K562 (cell line): ENCODE data around the gene SHMT1. TPM values are rescaled to one million over a fixed set of nuclear protein-coding genes. Genes with fewer than 3 reads are reported as not detected.
A peak's percentile ranks its signal among the peaks of the same experiment; 100 is the strongest.

ENCODE experiments used
- E2F3 ChIP-seq: fragments of 250-450 bp; sonication (Bioruptor Pico); IDR thresholded peaks from 2 replicates; pipeline ENCODE4 v1.4.0; 2020; ENCODE audit warnings: mild to moderate bottlenecking
- ETV6 ChIP-seq, 3 experiments: fragments of 150-350 bp in 1 of 3; sonication (generic) in 1 of 3; formaldehyde crosslinking in 1 of 3; IDR thresholded peaks; 2 replicates each; pipeline versions ENCODE4 v1.6.1 to v1.8.0; 2014 to 2022; ENCODE audit warnings: borderline replicate concordance in 2 of 3, low read depth in 2 of 3, antibody characterized with exemption in 1 of 3, low read length in 1 of 3, mild to moderate bottlenecking in 1 of 3, missing genetic modification reagents in 1 of 3
- FOXK2 ChIP-seq, 2 experiments: fragments of 450-650 bp; IDR thresholded peaks in 1 of 2; conservative IDR thresholded peaks in 1 of 2; 2 replicates each; pipeline ENCODE4 v1.6.1; 2016; ENCODE audit warnings: low read depth in 2 of 2, mild to moderate bottlenecking in 1 of 2
- POLR2G ChIP-seq: fragments of 200-400 bp; formaldehyde crosslinking; IDR thresholded peaks from 2 replicates; pipeline ENCODE4 v1.6.1; 2017; ENCODE audit warnings: low read depth, mild to moderate bottlenecking, antibody characterized with exemption, low read length, moderate library complexity
- ZBTB40 ChIP-seq, 2 experiments: fragments of 450-650 bp in 1 of 2; sonication (generic) in 1 of 2; formaldehyde crosslinking in 1 of 2; IDR thresholded peaks; 2 replicates each; pipeline versions ENCODE4 v1.7.1 to v1.9.0; 2016 to 2022; ENCODE audit warnings: inconsistent platforms in 1 of 2, mild to moderate bottlenecking in 1 of 2, missing genetic modification reagents in 1 of 2
- ZNF3 ChIP-seq: fragments of 250-450 bp; sonication (Bioruptor Pico); IDR thresholded peaks from 2 replicates; pipeline ENCODE4 v1.5.0; 2021; ENCODE audit warnings: mild to moderate bottlenecking, moderate library complexity
- polyA plus RNA-seq, 8 experiments: library from polyadenylated mRNA; depleted of rRNA in 4 of 8; stranded (reverse) in 5 of 8; unstranded in 3 of 8; fragments of >200 nt; fragmentation: Nextera tagmentation in 2 of 8; fragmentation: Illumina TruSeq in 1 of 8; extraction: Ambion mirVana in 2 of 8; extraction: Trizol in 1 of 8; gene quantifications; 2 replicates each; pipeline versions ENCODE4 v1.2.1 to v1.2.3, GENCODE V29; 2011 to 2014; ENCODE audit warnings: inconsistent platforms in 1 of 8, missing spikeins in 1 of 8
- total RNA-seq, 7 experiments: library from RNA; depleted of rRNA in 6 of 7; stranded (reverse); fragments of >200 nt in 6 of 7; fragmentation: Illumina TruSeq in 2 of 7; extraction: Trizol in 2 of 7; gene quantifications; 2 replicates each; pipeline versions ENCODE4 v1.2.1 to v1.2.3, GENCODE V29; 2011 to 2021; ENCODE audit warnings: low replicate concordance in 1 of 7
- TF ChIP-seq, protein P1 (sequence below): fragments of 250-450 bp; sonication (Bioruptor Pico); IDR thresholded peaks from 2 replicates; pipeline ENCODE4 v1.8.0; 2022; ENCODE audit warnings: inconsistent platforms, mild to moderate bottlenecking, moderate library complexity, borderline replicate concordance
- TF ChIP-seq, protein P2 (sequence below): fragments of 450-650 bp; IDR thresholded peaks from 2 replicates; pipeline ENCODE4 v1.6.1; 2014; ENCODE audit warnings: low read depth, mild to moderate bottlenecking, moderate library complexity, borderline replicate concordance

The SHMT1 gene
- total and polyA plus RNA-seq, 9 of the 15 experiments (the other 6 are each of a cell fraction or from before 2014, with no cell fraction given): 3.3 to 31.2 (median 23.3) TPM

DNA sequence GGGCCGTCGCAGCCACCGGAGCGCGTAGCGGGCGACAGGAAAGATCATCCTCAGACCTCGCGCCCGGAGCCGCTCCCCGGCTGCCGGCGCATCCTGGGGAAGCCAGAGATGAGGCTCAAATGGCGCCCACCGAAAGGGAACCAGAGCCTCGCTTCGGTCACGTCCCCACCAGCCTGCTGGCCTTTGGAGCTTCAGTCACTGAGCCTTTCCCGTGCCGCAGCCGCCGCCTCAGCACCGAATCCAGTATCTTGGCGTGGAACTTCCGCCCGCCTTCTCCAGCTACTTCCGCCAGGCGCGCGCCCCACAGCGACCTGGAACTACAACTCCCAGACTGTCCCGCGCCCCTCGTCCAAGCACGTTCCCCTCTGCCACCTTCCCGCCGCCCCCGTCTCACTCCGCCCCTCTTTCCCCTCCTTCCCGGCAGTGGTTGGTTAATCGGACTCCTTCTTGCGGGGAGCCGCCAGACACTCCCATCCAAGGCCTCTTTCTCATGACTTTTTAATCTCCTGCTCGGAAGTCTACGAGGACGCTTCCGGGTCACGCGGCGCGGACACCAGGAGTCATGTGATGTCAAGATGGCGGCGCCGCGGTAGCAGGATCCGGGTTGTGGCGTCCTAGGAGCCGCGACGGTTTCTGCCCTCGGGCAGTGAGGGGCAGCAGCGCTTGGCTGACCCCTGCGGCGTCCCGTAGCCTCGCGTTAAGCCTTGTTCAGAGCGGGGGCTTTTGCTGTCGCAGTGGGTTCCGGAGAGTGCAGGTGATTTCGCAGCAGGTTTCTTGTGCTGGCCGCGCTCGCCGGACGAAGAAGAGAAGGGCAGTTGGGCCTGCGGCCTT is 48.4 kb downstream of the SHMT1 start, which contains the start of the genes SMCR8 and TOP3A (continued):
- TF ChIP-seq ZBTB40 (IDR thresholded peaks at IDR 0.05): peak; percentile 94
- no peak for TF ChIP-seq ZBTB40 (CRISPR knock-in tag; IDR thresholded peaks at IDR 0.05)
- TF ChIP-seq, protein P1, sequence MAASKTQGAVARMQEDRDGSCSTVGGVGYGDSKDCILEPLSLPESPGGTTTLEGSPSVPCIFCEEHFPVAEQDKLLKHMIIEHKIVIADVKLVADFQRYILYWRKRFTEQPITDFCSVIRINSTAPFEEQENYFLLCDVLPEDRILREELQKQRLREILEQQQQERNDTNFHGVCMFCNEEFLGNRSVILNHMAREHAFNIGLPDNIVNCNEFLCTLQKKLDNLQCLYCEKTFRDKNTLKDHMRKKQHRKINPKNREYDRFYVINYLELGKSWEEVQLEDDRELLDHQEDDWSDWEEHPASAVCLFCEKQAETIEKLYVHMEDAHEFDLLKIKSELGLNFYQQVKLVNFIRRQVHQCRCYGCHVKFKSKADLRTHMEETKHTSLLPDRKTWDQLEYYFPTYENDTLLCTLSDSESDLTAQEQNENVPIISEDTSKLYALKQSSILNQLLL: no peak
- no peak for TF ChIP-seq E2F3 (CRISPR knock-in tag)
- TF ChIP-seq POLR2G: peak; percentile 85
- no peak for TF ChIP-seq ETV6 (IDR thresholded peaks at IDR 0.05; ENCODE audit: borderline replicate concordance in 1 of 2, low read depth in 2 of 2, low read length in 1 of 2)
- no peak for TF ChIP-seq ETV6 (CRISPR knock-in tag; IDR thresholded peaks at IDR 0.05; ENCODE audit: borderline replicate concordance)
- TF ChIP-seq FOXK2 (conservative IDR thresholded peaks at IDR 0.05 in 1 of 2, IDR thresholded peaks at IDR 0.05 in 1 of 2; ENCODE audit: low read depth in 2 of 2): peak; percentile 85 to 91
- TF ChIP-seq ZNF3 (CRISPR knock-in tag): no peak
- TF ChIP-seq, protein P2, sequence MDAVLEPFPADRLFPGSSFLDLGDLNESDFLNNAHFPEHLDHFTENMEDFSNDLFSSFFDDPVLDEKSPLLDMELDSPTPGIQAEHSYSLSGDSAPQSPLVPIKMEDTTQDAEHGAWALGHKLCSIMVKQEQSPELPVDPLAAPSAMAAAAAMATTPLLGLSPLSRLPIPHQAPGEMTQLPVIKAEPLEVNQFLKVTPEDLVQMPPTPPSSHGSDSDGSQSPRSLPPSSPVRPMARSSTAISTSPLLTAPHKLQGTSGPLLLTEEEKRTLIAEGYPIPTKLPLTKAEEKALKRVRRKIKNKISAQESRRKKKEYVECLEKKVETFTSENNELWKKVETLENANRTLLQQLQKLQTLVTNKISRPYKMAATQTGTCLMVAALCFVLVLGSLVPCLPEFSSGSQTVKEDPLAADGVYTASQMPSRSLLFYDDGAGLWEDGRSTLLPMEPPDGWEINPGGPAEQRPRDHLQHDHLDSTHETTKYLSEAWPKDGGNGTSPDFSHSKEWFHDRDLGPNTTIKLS: peak; percentile 79
